Measurements from ENCODE around the gene NEUROG2.

NEUROG2 gene

DNA sequence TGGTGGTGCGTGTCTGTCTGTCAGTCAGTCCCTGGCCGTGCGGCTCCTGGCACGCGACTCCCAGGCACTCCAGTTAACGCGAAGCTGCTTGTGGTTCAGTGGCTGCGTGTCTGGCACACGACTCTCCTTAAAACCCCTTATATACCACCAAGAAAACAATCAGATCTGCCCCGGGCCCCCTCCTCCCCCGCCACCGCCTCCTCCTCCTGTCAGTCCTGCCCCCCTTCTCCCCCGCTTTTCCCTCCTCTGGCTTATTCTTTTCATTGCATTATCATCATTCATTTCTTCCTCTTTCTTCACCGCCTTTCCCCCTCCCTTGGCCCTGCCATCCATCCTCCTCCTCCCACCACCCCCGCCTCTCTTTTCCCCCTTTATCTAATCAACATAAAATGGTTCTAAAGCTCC, at the start of gene NEUROG2:
TSS of gene NEUROG2 (minus strand) at position 115 of the 405 bp plus-strand sequence. CDS start 705 bp downstream, outside the sequence.
- peaks cover 51% of the 10 kb centered on the region for H3K4me1 Mint-ChIP-seq

DNA sequence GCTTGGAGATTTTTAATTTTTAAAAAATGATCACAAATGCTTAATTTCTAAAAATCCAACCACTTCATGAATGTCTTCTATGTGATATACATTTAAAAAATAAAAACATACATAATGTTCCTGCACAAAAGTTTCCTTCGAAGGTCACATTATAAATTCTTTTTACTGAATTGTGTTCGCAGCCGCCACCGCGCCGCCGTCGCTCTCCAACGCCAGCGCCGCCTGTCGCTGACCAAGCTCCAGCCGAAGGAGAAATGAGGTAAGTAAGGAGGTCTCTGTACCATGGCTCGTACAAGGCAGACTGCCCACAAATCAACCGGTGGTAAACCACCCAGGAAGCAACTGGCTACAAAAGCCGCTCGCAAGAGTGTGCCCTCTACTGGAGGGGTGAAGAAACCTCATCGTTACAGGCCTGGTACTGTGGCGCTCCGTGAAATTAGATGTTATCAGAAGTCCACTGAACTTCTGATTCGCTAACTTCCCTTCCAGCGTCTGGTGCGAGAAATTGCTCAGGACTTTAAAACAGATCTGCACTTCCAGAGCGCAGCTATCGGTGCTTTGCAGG, 48.8 kb upstream of the NEUROG2 start:
- peaks cover 21% of the 10 kb centered on the region for H3K36me3 Mint-ChIP-seq (ENCODE audit: low read depth)
- H3K4me3 Mint-ChIP-seq: no peak overlapping the region
- H3K27ac Mint-ChIP-seq: no peak overlapping the region
- TF ChIP-seq, protein P1, sequence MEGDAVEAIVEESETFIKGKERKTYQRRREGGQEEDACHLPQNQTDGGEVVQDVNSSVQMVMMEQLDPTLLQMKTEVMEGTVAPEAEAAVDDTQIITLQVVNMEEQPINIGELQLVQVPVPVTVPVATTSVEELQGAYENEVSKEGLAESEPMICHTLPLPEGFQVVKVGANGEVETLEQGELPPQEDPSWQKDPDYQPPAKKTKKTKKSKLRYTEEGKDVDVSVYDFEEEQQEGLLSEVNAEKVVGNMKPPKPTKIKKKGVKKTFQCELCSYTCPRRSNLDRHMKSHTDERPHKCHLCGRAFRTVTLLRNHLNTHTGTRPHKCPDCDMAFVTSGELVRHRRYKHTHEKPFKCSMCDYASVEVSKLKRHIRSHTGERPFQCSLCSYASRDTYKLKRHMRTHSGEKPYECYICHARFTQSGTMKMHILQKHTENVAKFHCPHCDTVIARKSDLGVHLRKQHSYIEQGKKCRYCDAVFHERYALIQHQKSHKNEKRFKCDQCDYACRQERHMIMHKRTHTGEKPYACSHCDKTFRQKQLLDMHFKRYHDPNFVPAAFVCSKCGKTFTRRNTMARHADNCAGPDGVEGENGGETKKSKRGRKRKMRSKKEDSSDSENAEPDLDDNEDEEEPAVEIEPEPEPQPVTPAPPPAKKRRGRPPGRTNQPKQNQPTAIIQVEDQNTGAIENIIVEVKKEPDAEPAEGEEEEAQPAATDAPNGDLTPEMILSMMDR (IDR thresholded peaks at IDR 0.05; ENCODE audit: unreplicated experiment in 3 of 3): no peak
- H3K9me3 Mint-ChIP-seq: peaks cover 7% of the 10 kb centered on the region
- H3K4me1 Mint-ChIP-seq: no peaks in the 10 kb centered on the region
- no peaks in the 10 kb centered on the region for H3K27me3 Mint-ChIP-seq (ENCODE audit: low read depth)

More for the DNA sequence above, at the start of gene NEUROG2:
- Mint-ChIP-seq H3K9me3 (peaks cover 12% of the 10 kb centered on the region), H3K4me3 (peak within 1 kb of the TSS; percentile 80 to 90 (median 89)), H3K27ac (no peak within 1 kb of the TSS), H3K27me3 (ENCODE audit: low read depth) (peaks cover 100% of the 10 kb centered on the region), H3K36me3 (ENCODE audit: low read depth) (no peaks in the 10 kb centered on the region)
- TF ChIP-seq, protein P1 (IDR thresholded peaks at IDR 0.05; ENCODE audit: unreplicated experiment in 3 of 3): no peak

DNA sequence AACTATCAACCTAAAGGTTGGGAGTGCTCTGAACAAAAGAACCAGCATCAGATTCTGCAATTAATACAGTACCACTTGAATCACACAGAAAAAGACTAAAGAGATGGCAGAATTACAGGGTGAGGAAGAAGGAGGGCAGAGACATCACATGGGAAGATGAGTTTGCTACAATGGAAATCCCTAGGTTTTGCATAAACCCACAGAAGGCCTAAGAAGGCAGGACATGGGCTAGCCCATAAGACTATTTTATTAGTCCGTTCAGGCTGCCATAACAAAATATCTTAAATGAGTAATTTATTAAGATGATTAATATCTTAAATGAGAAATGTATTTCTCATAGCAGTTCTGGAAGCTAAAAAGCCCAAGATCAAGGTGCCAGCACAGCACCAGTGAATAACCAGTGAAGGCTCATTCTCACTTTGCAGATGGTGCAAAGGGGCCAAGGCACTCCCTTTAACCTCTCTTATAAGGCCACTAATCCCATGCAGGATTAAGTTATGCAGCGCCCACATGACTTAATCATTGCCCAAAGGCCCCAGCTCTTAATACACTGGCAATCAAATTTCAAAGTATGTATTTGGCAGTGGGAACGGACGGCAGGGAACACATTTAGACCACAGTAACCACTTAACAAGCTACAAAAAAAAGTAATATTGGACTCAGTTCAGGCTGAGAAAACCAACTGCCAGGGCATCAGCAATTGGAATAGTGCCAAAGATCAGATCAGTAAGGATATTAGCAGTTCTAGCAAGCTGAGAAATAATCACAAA, 47.6 kb upstream of the NEUROG2 start:
- Mint-ChIP-seq H3K27ac (no peak overlapping the region), H3K4me1 (no peaks in the 10 kb centered on the region), H3K9me3 (peaks cover 7% of the 10 kb centered on the region), H3K4me3 (no peak overlapping the region), H3K27me3 (ENCODE audit: low read depth) (no peaks in the 10 kb centered on the region), H3K36me3 (ENCODE audit: low read depth) (peaks cover 17% of the 10 kb centered on the region)
- TF ChIP-seq, protein P1 (IDR thresholded peaks at IDR 0.05; ENCODE audit: unreplicated experiment in 3 of 3): no peak

DNA sequence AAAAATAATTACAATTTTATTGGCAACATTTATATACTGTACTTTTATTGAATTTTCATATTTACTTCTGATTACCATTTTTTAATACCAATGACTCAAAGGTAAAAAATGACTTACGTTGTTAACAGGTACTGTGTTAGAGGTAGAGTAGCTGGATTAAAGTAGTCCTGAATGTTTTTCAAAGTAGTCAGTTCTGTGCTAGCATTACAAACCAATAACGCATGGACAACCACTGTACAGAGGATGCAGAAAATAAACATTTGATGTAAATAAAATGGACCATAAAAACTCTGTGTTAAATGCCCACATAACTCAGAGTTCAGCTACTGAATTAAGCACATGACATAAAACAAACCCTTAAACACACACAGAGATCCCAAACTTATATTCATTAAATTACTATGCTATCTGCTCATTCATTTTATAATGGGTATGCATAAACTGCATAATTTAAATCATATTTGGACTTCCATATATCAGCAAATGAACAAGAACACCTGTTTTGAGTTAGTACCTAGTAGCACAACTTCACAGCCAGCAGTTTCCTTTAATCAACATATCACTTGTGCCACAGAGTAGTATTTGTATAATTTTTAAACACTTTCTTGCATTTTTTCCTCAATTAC, 46.4 kb upstream of the NEUROG2 start:
- H3K27me3 Mint-ChIP-seq (ENCODE audit: low read depth): no peaks in the 10 kb centered on the region
- peaks cover 7% of the 10 kb centered on the region for H3K9me3 Mint-ChIP-seq
- no peak overlapping the region for H3K27ac Mint-ChIP-seq
- H3K36me3 Mint-ChIP-seq (ENCODE audit: low read depth): peaks cover 9% of the 10 kb centered on the region
- TF ChIP-seq, protein P1 (IDR thresholded peaks at IDR 0.05; ENCODE audit: unreplicated experiment in 3 of 3): no peak
- no peaks in the 10 kb centered on the region for H3K4me1 Mint-ChIP-seq
- H3K4me3 Mint-ChIP-seq: no peak overlapping the region

DNA sequence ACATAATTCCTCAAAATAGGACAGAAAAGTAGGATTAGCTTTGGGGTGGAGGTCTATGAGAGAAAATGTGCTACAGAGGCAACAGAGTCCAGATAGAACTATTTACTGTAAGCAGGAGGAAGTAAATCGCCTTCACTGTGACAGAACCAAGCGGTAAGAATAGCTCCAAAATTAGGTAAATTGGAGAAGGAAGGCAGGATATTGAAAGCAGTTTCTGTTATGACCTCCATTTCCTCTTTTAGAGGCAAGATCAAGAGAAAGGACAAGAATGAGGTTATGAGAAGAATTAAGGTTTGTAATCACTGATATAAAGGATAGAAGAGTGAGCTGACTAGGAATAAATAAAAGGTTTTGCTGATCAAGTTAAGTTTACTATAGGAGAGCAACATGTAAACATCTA, 44.1 kb upstream of the NEUROG2 start:
- no peak overlapping the region for H3K27ac Mint-ChIP-seq
- H3K27me3 Mint-ChIP-seq (ENCODE audit: low read depth): no peaks in the 10 kb centered on the region
- no peak overlapping the region for H3K4me3 Mint-ChIP-seq
- H3K9me3 Mint-ChIP-seq: no peaks in the 10 kb centered on the region
- H3K4me1 Mint-ChIP-seq: no peaks in the 10 kb centered on the region
- TF ChIP-seq, protein P1 (IDR thresholded peaks at IDR 0.05; ENCODE audit: unreplicated experiment in 3 of 3): no peak
- peaks cover 3% of the 10 kb centered on the region for H3K36me3 Mint-ChIP-seq (ENCODE audit: low read depth)

Measured in nephron (organoid).